CD4-positive, alpha-beta T cell (primary cell): ENCODE results near the gene TSC22D3. TPM values are rescaled to one million over a fixed set of nuclear protein-coding genes. Genes with fewer than 3 reads are reported as not detected.

Experiments
- ATAC-seq: fragments of 200-7000 bp; cut with Tn5 transposase; one replicate; pipeline ENCODE4 v1.10.0; 2022; ENCODE audit warnings: mild to moderate bottlenecking; ENCODE audit not compliant: poor library complexity
- CTCF ChIA-PET: fragments of 350-600 bp; sonication (Branson Sonifier 250); formaldehyde crosslinking; loops from one replicate; lab custom pipeline; 2021; ENCODE audit warnings: antibody characterized with exemption, inconsistent platforms; lab: Charles Lee
- POLR2A ChIA-PET: fragments of 350-600 bp; sonication (Branson Sonifier 250); formaldehyde crosslinking; loops from one replicate; lab custom pipeline; 2021; ENCODE audit warnings: antibody characterized with exemption, inconsistent platforms; lab: Charles Lee
- DNase-seq, 14 experiments: peaks; one replicate each; pipeline ENCODE4 v3.0.0-alpha.2; 2013 to 2020; ENCODE audit warnings: mixed read lengths in 2 of 14
- H3K27ac ChIP-seq, 2 donors: one replicate each; pipeline versions ENCODE4 v1.5.1 to v1.7.0; 2013; ENCODE audit warnings: low read length in 2 of 2, low read depth in 1 of 2, mild to moderate bottlenecking in 1 of 2
- H3K27me3 ChIP-seq, 2 experiments: 1 replicate in 1 of 2; 2 replicates in 1 of 2; pipeline versions ENCODE4 v1.6.1 to v1.7.0; 2013; ENCODE audit warnings: low read length in 2 of 2, control low read depth in 1 of 2, mild to moderate bottlenecking in 1 of 2, moderate library complexity in 1 of 2; ENCODE audit not compliant: insufficient read depth in 2 of 2, control insufficient read depth in 1 of 2
- H3K36me3 ChIP-seq: one replicate; pipeline ENCODE4 v1.6.1; 2013; ENCODE audit warnings: low read length, control low read depth; ENCODE audit not compliant: insufficient read depth
- H3K4me1 ChIP-seq: one replicate; pipeline ENCODE4 v1.6.1; 2013; ENCODE audit warnings: low read length, control low read depth; ENCODE audit not compliant: insufficient read depth
- H3K4me3 ChIP-seq: one replicate; pipeline ENCODE4 v1.5.1; 2013; ENCODE audit warnings: mild to moderate bottlenecking, low read length, moderate library complexity
- H3K9me3 ChIP-seq, 2 experiments: 1 replicate in 1 of 2; 2 replicates in 1 of 2; pipeline versions ENCODE4 v1.6.1 to v1.7.0; 2013; ENCODE audit warnings: low read length in 2 of 2, mild to moderate bottlenecking in 2 of 2, control low read depth in 1 of 2, moderate library complexity in 1 of 2; ENCODE audit not compliant: control insufficient read depth in 1 of 2, insufficient read depth in 1 of 2
- H3K27ac Mint-ChIP-seq: one replicate; pipeline ENCODE4 v1.8.0; 2020; ENCODE audit warnings: mixed read lengths
- H3K27me3 Mint-ChIP-seq: one replicate; pipeline ENCODE4 v1.8.0; 2021; ENCODE audit warnings: mixed read lengths
- H3K36me3 Mint-ChIP-seq: one replicate; pipeline ENCODE4 v1.8.0; 2021; ENCODE audit warnings: low read depth, mixed read lengths
- H3K4me1 Mint-ChIP-seq: one replicate; pipeline ENCODE4 v1.8.0; 2021; ENCODE audit warnings: low read depth, mixed read lengths
- H3K4me3 Mint-ChIP-seq: one replicate; pipeline ENCODE4 v1.8.0; 2020; ENCODE audit warnings: mild to moderate bottlenecking, mixed read lengths
- H3K9me3 Mint-ChIP-seq: one replicate; pipeline ENCODE4 v1.8.0; 2020; ENCODE audit warnings: mixed read lengths
- CTCF ChIP-seq: fragments of 200-600 bp; IDR thresholded peaks from one replicate; pipeline ENCODE4 v1.8.0; 2022; ENCODE audit warnings: antibody characterized with exemption, mild to moderate bottlenecking
- intact Hi-C, 2 experiments: fragments of 100-400 bp; cut with DNase I in 1 of 2; cut with micrococcal nuclease in 1 of 2; formaldehyde crosslinking; loops; one replicate each; pipeline versions ENCODE4 v1.15.1 to v1.9.0; 2023 to 2025; cut with DNase I, micrococcal nuclease
- total RNA-seq, 174 experiments: library from RNA in 2 of 174; stranded (reverse) in 2 of 174; gene quantifications; one replicate each; pipeline ENCODE4 v1.2.3 and lab custom pipeline; 2021 to 2026

TSC22D3 gene
- total RNA-seq, 2 experiments from 2014 or later, result 3,132 to 3,144 TPM

- Histone ChIP-seq H3K4me1 (peaks cover 66% of the 10 kb centered on the region), H3K4me3 (no peak overlapping the region), H3K27ac (peak overlapping the region; percentile 90 to 95), H3K9me3 (no peaks in the 10 kb centered on the region), H3K36me3 (peaks cover 29% of the 10 kb centered on the region), H3K27me3 (no peaks in the 10 kb centered on the region)
- Mint-ChIP-seq H3K9me3 (no peaks in the 10 kb centered on the region), H3K27me3 (peaks cover under 1% of the 10 kb centered on the region), H3K4me1 (peaks cover 68% of the 10 kb centered on the region), H3K4me3 (peak overlapping the region; percentile 97), H3K36me3 (peaks cover 39% of the 10 kb centered on the region), H3K27ac (peak overlapping the region; percentile 99)
- ATAC-seq (peak; percentile 1), DNase-seq (peak in 7 of 14 experiments; percentile 4 to 64 (median 10))
- TF ChIP-seq CTCF, result no peak
- POLR2A ChIA-PET, result interaction anchor here (2.1 to 14.7 kb wide), 4 partner anchors 11 to 65 kb away, joined by 6 to 754 read pairs (median 10); partner anchors contain the start of gene NCBP2L
- CTCF ChIA-PET, result interaction anchor here (1.0 to 15.2 kb wide), 5 partner anchors 25 to 57 kb away, joined by 3 to 261 read pairs (median 3); no protein-coding TSS in a partner anchor
- intact Hi-C loops, result loop anchor here in 1 of 2 experiments (1.0 kb wide), 2 partner anchors 32 to 37 kb away; no protein-coding TSS in a partner anchor
Observed at GRCh38 chrX:107711521-107712181, 63.9 kb downstream of the TSC22D3 start.

- H3K4me1 ChIP-seq, result peaks cover 65% of the 10 kb centered on the region
- H3K9me3 Mint-ChIP-seq, result no peaks in the 10 kb centered on the region
- POLR2A ChIA-PET, result interaction anchor here (2.2 to 14.7 kb wide), 3 partner anchors 10 to 66 kb away, joined by 6 to 754 read pairs (median 12); partner anchors contain the start of gene NCBP2L
- peak overlapping the region; percentile 21 for H3K4me3 ChIP-seq
- peak overlapping the region; percentile 99 for H3K27ac Mint-ChIP-seq
- intact Hi-C loops, result loop anchor here in 1 of 2 experiments (1.0 kb wide), 1 partner anchor 32 kb away; no protein-coding TSS in a partner anchor
- peaks cover 68% of the 10 kb centered on the region for H3K4me1 Mint-ChIP-seq
- H3K27ac ChIP-seq, result peak overlapping the region; percentile 90 to 95
- DNase-seq, result peak in 11 of 14 experiments; percentile 16 to 94 (median 43)
- H3K27me3 Mint-ChIP-seq, result no peaks in the 10 kb centered on the region
- H3K36me3 Mint-ChIP-seq, result peaks cover 34% of the 10 kb centered on the region
- no peak for TF ChIP-seq CTCF
- H3K36me3 ChIP-seq, result peaks cover 26% of the 10 kb centered on the region
- H3K27me3 ChIP-seq, result no peaks in the 10 kb centered on the region
- CTCF ChIA-PET, result interaction anchor here (1.0 to 15.2 kb wide), 3 partner anchors 24 to 56 kb away, joined by 3 to 261 read pairs (median 3); no protein-coding TSS in a partner anchor
- H3K9me3 ChIP-seq, result no peaks in the 10 kb centered on the region
- peak overlapping the region; percentile 97 for H3K4me3 Mint-ChIP-seq
- peak; percentile 36 for ATAC-seq
Observed at GRCh38 chrX:107710617-107711391, 64.8 kb downstream of the TSC22D3 start.

- Histone ChIP-seq H3K4me1 (peaks cover 50% of the 10 kb centered on the region), H3K36me3 (peaks cover 12% of the 10 kb centered on the region), H3K27me3 (no peaks in the 10 kb centered on the region), H3K27ac (no peak overlapping the region), H3K4me3 (no peak overlapping the region), H3K9me3 (no peaks in the 10 kb centered on the region)
- no peaks in the 10 kb centered on the region for H3K9me3 Mint-ChIP-seq
- H3K27me3 Mint-ChIP-seq, result no peaks in the 10 kb centered on the region
- H3K36me3 Mint-ChIP-seq, result peaks cover 19% of the 10 kb centered on the region
- no peak overlapping the region for H3K4me3 Mint-ChIP-seq
- ChIA-PET POLR2A (interaction anchor here (1.2 to 14.7 kb wide), 2 partner anchors 33 kb away, joined by 4 to 754 read pairs; no protein-coding TSS in a partner anchor), CTCF (interaction anchor here (0.9 to 15.2 kb wide), 2 partner anchors 33 to 68 kb away, joined by 3 to 261 read pairs; partner anchors contain the start of gene NCBP2L)
- H3K4me1 Mint-ChIP-seq, result peaks cover 60% of the 10 kb centered on the region
- no peak for TF ChIP-seq CTCF
- no peak for ATAC-seq
- no peak for DNase-seq
- intact Hi-C loops, result no loop called here
- peak overlapping the region; percentile 63 for H3K27ac Mint-ChIP-seq
Observed at GRCh38 chrX:107709266-107709806, 66.3 kb downstream of the TSC22D3 start.
